ENCODE results near the gene ASB11.
A peak's percentile ranks its signal among the peaks of the same experiment; 100 is the strongest.
"Not testable (repeated sequence)": the region's sequence is repeated elsewhere in the genome, so short reads cannot be mapped to it uniquely, and the experiment has no call there.

The ASB11 gene

DNA sequence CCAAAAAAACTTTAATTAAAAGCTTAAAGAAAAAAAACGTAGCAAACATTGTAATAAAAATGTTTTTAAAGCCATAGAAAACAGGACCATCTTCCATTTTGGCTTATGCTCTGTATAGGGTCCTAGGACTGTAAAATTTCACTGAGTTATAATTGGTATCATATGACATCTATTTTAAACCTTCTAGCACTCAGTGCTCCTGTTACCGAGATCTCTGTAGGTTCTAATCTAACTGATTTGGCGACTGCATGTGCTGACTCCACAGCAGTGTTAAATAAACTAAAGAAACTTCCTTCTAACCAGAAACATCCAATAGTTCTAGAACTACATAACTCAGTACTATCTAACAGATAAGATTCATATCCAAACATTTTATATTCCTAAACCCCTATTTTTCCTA lies at the start of gene ASB11:
Gene ASB11 (minus strand): TSS at position 132 of the 400 bp plus-strand sequence. CDS start 35 bp downstream, at position 97.
- no peak for DNase-seq

- DNase-seq: no peak
These were observed 44.3 kb upstream of the ASB11 start for GRCh38 chrX:15359701-15360100.

DNA sequence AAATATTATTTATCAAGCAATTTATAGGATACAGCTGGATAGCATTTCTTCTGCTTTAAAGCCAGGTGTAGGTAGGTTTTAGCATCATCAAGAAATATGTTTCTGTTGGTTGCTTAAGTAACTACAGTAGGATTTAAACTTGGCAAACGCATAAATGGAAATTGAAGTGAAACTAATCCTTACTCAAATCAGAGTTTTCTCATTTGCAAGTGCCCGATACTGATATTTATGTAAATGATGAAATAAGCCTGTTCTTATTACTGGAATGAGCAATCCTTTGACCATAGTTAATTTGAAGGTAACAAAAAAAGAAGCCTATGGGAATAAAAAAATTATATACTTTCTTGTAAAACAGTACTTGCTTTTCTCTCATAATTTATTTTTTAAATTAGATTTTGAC lies 43.1 kb upstream of the ASB11 start:
- DNase-seq: no peak

DNA sequence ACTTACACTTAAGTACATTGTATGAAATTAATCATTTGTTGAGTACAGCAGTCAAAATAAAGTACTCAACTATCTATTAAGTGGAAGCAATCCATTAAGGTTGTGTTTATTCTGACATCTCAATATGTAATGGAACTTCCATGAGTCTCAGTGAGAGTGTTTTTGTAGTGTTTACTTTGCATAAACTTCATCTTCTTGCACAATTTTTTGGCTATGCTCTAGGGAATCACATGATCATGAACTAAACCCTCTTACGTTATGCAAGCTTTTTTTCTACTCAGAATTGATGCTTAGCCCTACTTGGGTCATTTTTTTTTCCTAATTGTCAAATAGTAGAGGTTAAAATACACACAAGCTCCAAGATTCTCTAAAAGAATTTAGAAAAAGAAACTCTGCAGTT lies 41.0 kb upstream of the ASB11 start:
- no peak for DNase-seq

DNA sequence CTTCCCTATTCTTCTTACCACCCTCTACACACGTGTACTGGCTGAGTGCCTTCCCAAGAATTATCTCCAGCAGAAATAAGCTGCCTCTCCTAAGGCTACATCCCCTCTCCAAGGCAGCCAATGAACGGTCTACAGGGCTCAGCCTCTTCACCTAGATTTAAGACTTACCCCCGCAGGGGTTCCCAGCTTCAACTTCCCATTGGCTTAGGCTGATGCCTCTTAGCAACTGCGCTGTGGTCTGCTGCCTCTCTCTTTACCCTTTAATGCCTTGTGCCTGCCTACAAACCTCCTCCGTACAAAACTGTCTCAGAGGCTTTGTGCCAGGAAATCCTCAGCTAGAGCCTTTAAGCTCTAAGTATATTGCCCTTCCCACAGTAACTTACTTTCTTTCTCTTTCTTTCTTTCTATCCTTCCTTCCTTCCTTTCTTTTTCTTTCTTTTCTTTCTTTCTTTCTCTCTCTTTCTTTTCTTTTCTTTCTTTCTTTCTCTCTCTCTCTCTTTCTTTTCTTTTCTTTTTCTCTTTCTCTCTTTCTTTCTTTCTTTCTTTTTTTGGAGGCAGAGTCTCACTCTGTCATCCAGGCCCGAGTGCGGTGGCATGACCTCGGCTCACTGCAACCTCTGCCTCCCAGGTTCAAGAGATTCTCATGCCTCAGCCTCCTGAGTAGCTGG lies 35.0 kb upstream of the ASB11 start:
- no peak for DNase-seq

DNA sequence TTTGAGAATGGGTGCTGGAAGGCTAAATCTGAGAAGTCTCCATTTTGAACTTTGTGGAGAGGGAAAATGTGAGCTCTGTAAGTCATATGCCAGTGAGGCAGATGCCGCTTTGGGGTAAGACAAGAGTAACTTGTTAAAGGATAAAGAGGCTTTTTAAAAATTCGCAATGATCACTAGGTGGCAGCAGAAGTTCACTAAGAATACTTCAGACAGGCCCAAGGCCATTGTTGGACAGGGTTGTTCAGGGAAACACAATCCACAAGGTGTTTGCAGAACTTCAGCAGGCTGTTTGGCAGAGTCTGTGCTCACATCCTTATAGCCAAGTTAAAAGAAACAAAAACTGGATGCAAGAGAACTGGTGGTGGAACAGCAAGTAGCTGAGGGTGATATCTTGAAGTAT lies 33.6 kb upstream of the ASB11 start:
- no peak for DNase-seq

GRCh38 chrX:15345976-15346375 lies 30.5 kb upstream of the ASB11 start:
- DNase-seq: no peak

- no peak for DNase-seq
These were observed 28.7 kb upstream of the ASB11 start for GRCh38 chrX:15344106-15344505.

- DNase-seq: no peak
These were observed 27.6 kb upstream of the ASB11 start for GRCh38 chrX:15343075-15343476.

- no peak for DNase-seq
These were observed 25.4 kb upstream of the ASB11 start for GRCh38 chrX:15340867-15341266.

DNA sequence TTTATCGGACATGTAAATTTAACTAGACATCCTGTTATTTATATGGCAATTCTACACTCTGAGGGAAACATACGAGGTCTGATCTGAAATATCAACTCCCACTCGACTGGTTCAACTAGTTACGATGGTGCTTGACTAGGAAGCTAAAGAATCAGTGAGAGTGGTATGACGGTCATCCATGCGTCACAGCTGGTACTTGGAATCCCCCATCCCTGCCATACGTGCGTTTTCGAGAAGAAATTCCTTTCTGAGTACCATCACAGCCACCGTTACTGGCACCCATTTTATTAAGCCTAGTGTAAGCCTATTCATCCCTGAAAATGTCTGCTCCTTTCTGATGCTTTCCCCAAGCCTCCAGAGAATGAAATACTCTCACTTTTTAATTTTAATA lies 20.6 kb upstream of the ASB11 start:
- peak; percentile 14 for DNase-seq

GRCh38 chrX:15335135-15336022 lies 19.9 kb upstream of the ASB11 start, which contains the start of gene PIGA:
TSS of gene PIGA (minus strand) at chrX:15335523. CDS start at chrX:15331930, 3,593 bp downstream.
- DNase-seq: peak; percentile 84

DNA sequence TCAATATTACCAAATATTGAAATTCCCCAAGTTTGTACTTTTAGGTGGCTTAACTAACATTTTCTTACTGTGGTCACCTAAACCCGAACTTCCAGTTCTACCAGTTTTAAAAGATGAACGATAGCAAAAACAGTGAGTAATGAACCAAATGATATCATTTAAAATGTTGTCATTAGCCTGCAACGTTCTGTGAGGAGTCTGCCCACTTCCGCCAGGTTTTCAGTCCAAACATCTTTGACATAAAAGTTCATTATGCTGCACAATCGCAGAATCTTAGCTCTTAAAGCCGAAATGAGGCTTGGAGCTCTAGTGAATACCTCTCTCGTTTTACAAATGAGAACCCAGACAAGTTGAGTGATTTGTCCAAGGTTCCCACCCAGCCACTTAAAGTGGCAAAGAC lies 19.1 kb upstream of the ASB11 start:
- DNase-seq: no peak

GRCh38 chrX:15328821-15329220 lies 13.4 kb upstream of the ASB11 start:
- DNase-seq: no peak

GRCh38 chrX:15328131-15328530 lies 12.7 kb upstream of the ASB11 start:
- DNase-seq: no peak

- no peak for DNase-seq
These were observed 7.0 kb upstream of the ASB11 start for GRCh38 chrX:15322472-15322871.

- no peak for DNase-seq
These were observed 6.6 kb upstream of the ASB11 start for GRCh38 chrX:15322072-15322471.

DNA sequence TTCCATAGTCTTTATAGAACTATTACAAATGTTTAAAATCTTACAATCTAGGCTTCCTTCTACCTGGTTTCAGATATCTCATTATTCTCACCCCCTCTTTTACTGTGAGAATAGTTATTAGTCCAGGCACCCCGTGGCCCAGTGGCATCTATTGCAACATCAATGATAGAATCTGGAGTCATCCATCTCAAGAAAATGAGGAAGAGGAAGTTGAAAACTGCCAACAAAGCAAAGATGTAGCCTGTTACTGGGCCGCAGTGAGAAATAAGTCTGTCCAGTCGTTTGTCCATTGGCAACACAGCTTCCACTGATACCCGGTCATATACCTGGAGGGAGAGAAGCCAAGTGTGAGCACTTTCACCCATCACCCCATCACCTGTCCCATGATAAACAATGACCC lies 6.0 kb upstream of the ASB11 start:
- no peak for DNase-seq

GRCh38 chrX:15320297-15320696 lies 4.9 kb upstream of the ASB11 start:
- no peak for DNase-seq

- DNase-seq: no peak
These were observed 3.6 kb upstream of the ASB11 start for GRCh38 chrX:15319075-15319474.

GRCh38 chrX:15314472-15314871 lies 968 bp downstream of the ASB11 start:
- no peak for DNase-seq

GRCh38 chrX:15311119-15311518 lies 4.3 kb downstream of the ASB11 start:
- no peak for DNase-seq

DNA sequence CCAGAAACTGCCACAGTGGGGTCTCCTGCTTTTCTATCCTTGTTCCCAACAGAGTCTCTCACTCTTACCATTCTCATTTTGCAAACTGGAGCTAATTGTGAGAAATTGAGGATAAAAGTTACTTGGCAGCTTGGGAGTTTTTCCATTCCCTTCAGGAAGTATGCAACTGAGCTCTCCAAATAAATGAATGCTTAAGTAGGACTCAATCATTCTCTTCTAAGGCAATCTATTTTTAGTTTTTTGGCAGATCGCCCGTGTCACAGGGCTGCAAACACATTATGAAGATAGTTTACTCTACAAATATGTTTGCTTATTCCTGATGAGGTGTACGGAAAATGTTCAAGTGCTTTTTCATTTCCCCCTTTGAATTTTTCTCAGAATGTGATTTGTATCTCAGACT lies 5.3 kb downstream of the ASB11 start:
- DNase-seq: no peak

- DNase-seq: not testable (repeated sequence)
These were observed 9.5 kb downstream of the ASB11 start for GRCh38 chrX:15305899-15306298.

Data from activated CD4-positive, alpha-beta T cell treated with anti-CD3 and anti-CD28 coated beads for 1 hour (primary cell).